DOHH2 (cell line): Measurements from ENCODE around the gene SKOR1.

Experiments
- H3F3A ChIP-seq: fragments of 200-600 bp; sonication (generic), shearing (Covaris generic); 2 replicates; pipeline ENCODE4 v1.6.0; 2016; ENCODE audit warnings: antibody characterized with exemption, mild to moderate bottlenecking; ENCODE audit not compliant: control insufficient read depth, insufficient read depth
- H3K27ac ChIP-seq: fragments of 200-600 bp; sonication (generic); 2 replicates; pipeline ENCODE4 v1.5.1; 2014; ENCODE audit warnings: low read depth, mild to moderate bottlenecking, low read length, moderate library complexity
- H3K27me3 ChIP-seq: fragments of 200-600 bp; sonication (generic); 2 replicates; pipeline ENCODE4 v1.6.1; 2014; ENCODE audit warnings: mild to moderate bottlenecking, low read length, mixed read lengths; ENCODE audit not compliant: control insufficient read depth
- H3K36me3 ChIP-seq: fragments of 200-600 bp; sonication (generic); 2 replicates; pipeline ENCODE4 v1.6.1; 2014; ENCODE audit warnings: mild to moderate bottlenecking, low read length, moderate library complexity, mixed read lengths; ENCODE audit not compliant: control insufficient read depth
- H3K4me1 ChIP-seq: fragments of 200-600 bp; sonication (generic); 2 replicates; pipeline ENCODE4 v1.6.1; 2014; ENCODE audit warnings: mild to moderate bottlenecking, low read length, mixed read lengths; ENCODE audit not compliant: control insufficient read depth
- H3K4me2 ChIP-seq: fragments of 200-600 bp; sonication (generic); 2 replicates; pipeline ENCODE4 v1.6.0; 2014; ENCODE audit warnings: mild to moderate bottlenecking, low read length, moderate library complexity
- H3K4me3 ChIP-seq: fragments of 200-600 bp; sonication (generic); 2 replicates; pipeline ENCODE4 v1.5.1; 2014; ENCODE audit warnings: mild to moderate bottlenecking, low read length, mixed read lengths
- H3K79me2 ChIP-seq: fragments of 200-600 bp; sonication (generic); 2 replicates; pipeline ENCODE4 v1.6.1; 2014; ENCODE audit warnings: mild to moderate bottlenecking, low read length, mixed read lengths; ENCODE audit not compliant: control insufficient read depth
- H3K9me2 ChIP-seq: fragments of 200-600 bp; sonication (generic); replicated peaks from 2 replicates; pipeline ENCODE4 v1.6.1; 2014; ENCODE audit warnings: mild to moderate bottlenecking, low read length, mixed read lengths; ENCODE audit not compliant: control insufficient read depth
- H3K9me3 ChIP-seq: fragments of 200-600 bp; sonication (generic); 2 replicates; pipeline ENCODE4 v1.6.1; 2014; ENCODE audit warnings: antibody characterized with exemption, low read length, mixed read lengths; ENCODE audit not compliant: control insufficient read depth, insufficient read depth
- H4K20me1 ChIP-seq: fragments of 200-600 bp; sonication (generic); 2 replicates; pipeline ENCODE4 v1.6.0; 2014; ENCODE audit warnings: low read depth, mild to moderate bottlenecking, antibody characterized with exemption, low read length, moderate library complexity; ENCODE audit not compliant: control insufficient read depth, insufficient read depth
- EZH2phosphoT487 ChIP-seq: fragments of 200-600 bp; sonication (generic); IDR thresholded peaks from 2 replicates; pipeline ENCODE4 v1.6.1; 2017; ENCODE audit warnings: borderline replicate concordance, mild to moderate bottlenecking, antibody characterized with exemption, low read length, moderate library complexity, mixed read lengths
- TF ChIP-seq, protein P1 (sequence below): fragments of 200-600 bp; sonication (generic); IDR thresholded peaks from one replicate; pipeline ENCODE4 v1.5.1; 2014; ENCODE audit warnings: antibody characterized with exemption, mild to moderate bottlenecking, low read depth, low read length; ENCODE audit not compliant: poor library complexity, severe bottlenecking

SKOR1 gene

GRCh38 chr15:67779549-67780111 is 45.7 kb upstream of the SKOR1 start:
- no peak overlapping the region for H3K27ac ChIP-seq
- no peaks in the 10 kb centered on the region for H3K9me2 ChIP-seq
- peaks cover 5% of the 10 kb centered on the region; the same call in 1 of the 2 replicates for H3K36me3 ChIP-seq
- peaks cover 13% of the 10 kb centered on the region for H3F3A ChIP-seq
- H3K9me3 ChIP-seq = no peaks in the 10 kb centered on the region
- H3K79me2 ChIP-seq = peaks cover 3% of the 10 kb centered on the region; the same call in 1 of the 2 replicates
- no peaks in the 10 kb centered on the region for H3K27me3 ChIP-seq
- no peak overlapping the region for H3K4me3 ChIP-seq
- H3K4me1 ChIP-seq = peaks cover 60% of the 10 kb centered on the region
- no peak overlapping the region for H3K4me2 ChIP-seq
- TF ChIP-seq EZH2phosphoT487 = no peak
- TF ChIP-seq, protein P1, sequence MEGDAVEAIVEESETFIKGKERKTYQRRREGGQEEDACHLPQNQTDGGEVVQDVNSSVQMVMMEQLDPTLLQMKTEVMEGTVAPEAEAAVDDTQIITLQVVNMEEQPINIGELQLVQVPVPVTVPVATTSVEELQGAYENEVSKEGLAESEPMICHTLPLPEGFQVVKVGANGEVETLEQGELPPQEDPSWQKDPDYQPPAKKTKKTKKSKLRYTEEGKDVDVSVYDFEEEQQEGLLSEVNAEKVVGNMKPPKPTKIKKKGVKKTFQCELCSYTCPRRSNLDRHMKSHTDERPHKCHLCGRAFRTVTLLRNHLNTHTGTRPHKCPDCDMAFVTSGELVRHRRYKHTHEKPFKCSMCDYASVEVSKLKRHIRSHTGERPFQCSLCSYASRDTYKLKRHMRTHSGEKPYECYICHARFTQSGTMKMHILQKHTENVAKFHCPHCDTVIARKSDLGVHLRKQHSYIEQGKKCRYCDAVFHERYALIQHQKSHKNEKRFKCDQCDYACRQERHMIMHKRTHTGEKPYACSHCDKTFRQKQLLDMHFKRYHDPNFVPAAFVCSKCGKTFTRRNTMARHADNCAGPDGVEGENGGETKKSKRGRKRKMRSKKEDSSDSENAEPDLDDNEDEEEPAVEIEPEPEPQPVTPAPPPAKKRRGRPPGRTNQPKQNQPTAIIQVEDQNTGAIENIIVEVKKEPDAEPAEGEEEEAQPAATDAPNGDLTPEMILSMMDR = no peak
- H4K20me1 ChIP-seq = no peaks in the 10 kb centered on the region

- Histone ChIP-seq H3K4me1 (peaks cover 75% of the 10 kb centered on the region), H3K79me2 (peaks cover 3% of the 10 kb centered on the region; the same call in 1 of the 2 replicates), H3K9me3 (no peaks in the 10 kb centered on the region), H3K27ac (no peak overlapping the region), H3K9me2 (no peaks in the 10 kb centered on the region), H3K27me3 (no peaks in the 10 kb centered on the region), H4K20me1 (no peaks in the 10 kb centered on the region), H3F3A (peaks cover 26% of the 10 kb centered on the region), H3K4me2 (no peak overlapping the region), H3K4me3 (no peak overlapping the region), H3K36me3 (peaks cover 5% of the 10 kb centered on the region; the same call in 1 of the 2 replicates)
- no peak for TF ChIP-seq EZH2phosphoT487
- TF ChIP-seq, protein P1 = no peak
These were observed 44.2 kb upstream of the SKOR1 start for GRCh38 chr15:67781061-67781460.

GRCh38 chr15:67781907-67782690 is 43.2 kb upstream of the SKOR1 start:
- Histone ChIP-seq H3K4me2 (peak overlapping the region; percentile 98), H3K4me1 (peaks cover 78% of the 10 kb centered on the region), H3K79me2 (peaks cover 3% of the 10 kb centered on the region; the same call in 1 of the 2 replicates), H3K9me3 (no peaks in the 10 kb centered on the region), H3K27me3 (no peaks in the 10 kb centered on the region), H4K20me1 (no peaks in the 10 kb centered on the region), H3F3A (peaks cover 27% of the 10 kb centered on the region), H3K36me3 (peaks cover 5% of the 10 kb centered on the region; the same call in 1 of the 2 replicates), H3K4me3 (peak overlapping the region; percentile 79), H3K9me2 (no peaks in the 10 kb centered on the region), H3K27ac (peak overlapping the region; percentile 95)
- TF ChIP-seq, protein P1 = no peak
- TF ChIP-seq EZH2phosphoT487 = no peak
